ENCODE results near the gene COL20A1. TPM values are rescaled to one million over a fixed set of nuclear protein-coding genes. Genes with fewer than 3 reads are reported as not detected.

Gene COL20A1
- total RNA-seq, 1 donor from 2014 or later = not detected

- no peak overlapping the region for H3K4me3 ChIP-seq
- H3K36me3 ChIP-seq = no peaks in the 10 kb centered on the region
- H3K4me1 ChIP-seq = no peaks in the 10 kb centered on the region
- H3K27ac ChIP-seq = no peak overlapping the region
- DNase-seq (ENCODE audit: extremely low spot score in 2 of 2) = no peak
- intact Hi-C loops (cut with DNase I) = no loop called here
- no peak for TF ChIP-seq POLR2AphosphoS5 (IDR thresholded peaks at IDR 0.05; ENCODE audit: insufficient read depth in 1 of 2, low read depth in 1 of 2)
- no peak for TF ChIP-seq POLR2A (IDR thresholded peaks at IDR 0.05)
- no peak for TF ChIP-seq CTCF (IDR thresholded peaks at IDR 0.05)
- H3K27me3 ChIP-seq = no peaks in the 10 kb centered on the region
- H3K9me3 ChIP-seq = no peaks in the 10 kb centered on the region
These were observed 14.7 kb downstream of the COL20A1 start for GRCh38 chr20:63307538-63308217.

GRCh38 chr20:63308218-63308911 lies 15.4 kb downstream of the COL20A1 start:
- H3K36me3 ChIP-seq = no peaks in the 10 kb centered on the region
- intact Hi-C loops (cut with DNase I) = no loop called here
- H3K4me3 ChIP-seq = no peak overlapping the region
- no peak for TF ChIP-seq POLR2A (IDR thresholded peaks at IDR 0.05)
- no peaks in the 10 kb centered on the region for H3K9me3 ChIP-seq
- no peak overlapping the region for H3K27ac ChIP-seq
- no peaks in the 10 kb centered on the region for H3K27me3 ChIP-seq
- H3K4me1 ChIP-seq = no peaks in the 10 kb centered on the region
- no peak for DNase-seq (ENCODE audit: extremely low spot score in 2 of 2)

- no peaks in the 10 kb centered on the region for H3K36me3 ChIP-seq
- intact Hi-C loops (cut with DNase I) = loop anchor here (5.0 kb wide), 1 partner anchor 68 kb away; no protein-coding TSS in a partner anchor
- DNase-seq (ENCODE audit: extremely low spot score in 2 of 2) = no peak
These were observed 16.5 kb downstream of the COL20A1 start for GRCh38 chr20:63309261-63310071.

GRCh38 chr20:63310265-63310991 lies 17.4 kb downstream of the COL20A1 start:
- no peak overlapping the region for H3K4me3 ChIP-seq
- no peak overlapping the region for H3K27ac ChIP-seq
- intact Hi-C loops (cut with DNase I) = loop anchor here (5.0 kb wide), 1 partner anchor 67 kb away; no protein-coding TSS in a partner anchor
- H3K36me3 ChIP-seq = no peaks in the 10 kb centered on the region
- H3K27me3 ChIP-seq = no peaks in the 10 kb centered on the region
- no peak for TF ChIP-seq POLR2A (IDR thresholded peaks at IDR 0.05)
- TF ChIP-seq POLR2AphosphoS5 (IDR thresholded peaks at IDR 0.05; ENCODE audit: insufficient read depth in 1 of 2, low read depth in 1 of 2) = no peak
- TF ChIP-seq CTCF (IDR thresholded peaks at IDR 0.05) = no peak
- no peaks in the 10 kb centered on the region for H3K4me1 ChIP-seq
- no peaks in the 10 kb centered on the region for H3K9me3 ChIP-seq
- no peak for DNase-seq (ENCODE audit: extremely low spot score in 2 of 2)

More at GRCh38 chr20:63309261-63310071, 16.5 kb downstream of the COL20A1 start:
- Histone ChIP-seq H3K9me3 (no peaks in the 10 kb centered on the region), H3K4me3 (no peak overlapping the region), H3K27ac (no peak overlapping the region), H3K27me3 (no peaks in the 10 kb centered on the region), H3K4me1 (no peaks in the 10 kb centered on the region)
- TF ChIP-seq CTCF (IDR thresholded peaks at IDR 0.05) (peak; percentile 63 to 66 (median 66)), POLR2A (IDR thresholded peaks at IDR 0.05) (no peak), POLR2AphosphoS5 (IDR thresholded peaks at IDR 0.05; ENCODE audit: insufficient read depth in 1 of 2, low read depth in 1 of 2) (no peak)

Measured in vagina (tissue), 2 donors.